MM.1S (cell line): ENCODE results near the gene MTA3.

Source experiments
- EZH2 ChIP-seq: fragments of 300-600 bp; sonication (generic); optimal IDR thresholded peaks from 2 replicates; pipeline ENCODE3; 2017; ENCODE audit warnings: low read depth, mild to moderate bottlenecking, antibody characterized with exemption, low read length, mixed read lengths
- TF ChIP-seq, protein P1 (sequence below): fragments of 300-600 bp; sonication (generic); IDR thresholded peaks from 2 replicates; pipeline ENCODE4 v1.5.1; 2016; ENCODE audit warnings: antibody characterized with exemption, low read length, mixed read lengths

DNA sequence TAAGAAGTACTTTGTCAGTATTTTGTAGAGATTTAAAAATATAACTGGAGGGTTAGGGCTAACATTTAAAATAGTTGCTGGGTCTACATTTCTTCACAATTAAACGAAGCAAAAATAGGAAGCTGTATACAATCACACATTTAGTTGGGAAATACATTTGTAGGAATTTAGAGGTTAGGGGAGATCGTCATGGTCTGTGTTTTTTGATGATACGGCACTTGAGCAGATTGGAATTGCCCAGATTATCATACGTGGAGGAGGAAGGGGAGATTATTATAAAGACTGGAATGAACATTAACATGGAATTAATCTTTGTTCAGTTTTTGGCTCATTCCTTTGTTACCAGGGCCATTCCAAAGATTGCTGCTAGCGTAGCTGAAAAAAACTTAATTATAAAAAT lies 84.6 kb downstream of the MTA3 start:
- TF ChIP-seq, protein P1, sequence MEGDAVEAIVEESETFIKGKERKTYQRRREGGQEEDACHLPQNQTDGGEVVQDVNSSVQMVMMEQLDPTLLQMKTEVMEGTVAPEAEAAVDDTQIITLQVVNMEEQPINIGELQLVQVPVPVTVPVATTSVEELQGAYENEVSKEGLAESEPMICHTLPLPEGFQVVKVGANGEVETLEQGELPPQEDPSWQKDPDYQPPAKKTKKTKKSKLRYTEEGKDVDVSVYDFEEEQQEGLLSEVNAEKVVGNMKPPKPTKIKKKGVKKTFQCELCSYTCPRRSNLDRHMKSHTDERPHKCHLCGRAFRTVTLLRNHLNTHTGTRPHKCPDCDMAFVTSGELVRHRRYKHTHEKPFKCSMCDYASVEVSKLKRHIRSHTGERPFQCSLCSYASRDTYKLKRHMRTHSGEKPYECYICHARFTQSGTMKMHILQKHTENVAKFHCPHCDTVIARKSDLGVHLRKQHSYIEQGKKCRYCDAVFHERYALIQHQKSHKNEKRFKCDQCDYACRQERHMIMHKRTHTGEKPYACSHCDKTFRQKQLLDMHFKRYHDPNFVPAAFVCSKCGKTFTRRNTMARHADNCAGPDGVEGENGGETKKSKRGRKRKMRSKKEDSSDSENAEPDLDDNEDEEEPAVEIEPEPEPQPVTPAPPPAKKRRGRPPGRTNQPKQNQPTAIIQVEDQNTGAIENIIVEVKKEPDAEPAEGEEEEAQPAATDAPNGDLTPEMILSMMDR: no peak
- no peak for TF ChIP-seq EZH2
